GM04503 (cell line): ENCODE data around the gene SLC46A2.

Experiments used
- DNase-seq: peaks from one replicate; pipeline ENCODE4 v3.0.0-alpha.2; 2012; ENCODE audit warnings: low read depth

SLC46A2 gene

DNA sequence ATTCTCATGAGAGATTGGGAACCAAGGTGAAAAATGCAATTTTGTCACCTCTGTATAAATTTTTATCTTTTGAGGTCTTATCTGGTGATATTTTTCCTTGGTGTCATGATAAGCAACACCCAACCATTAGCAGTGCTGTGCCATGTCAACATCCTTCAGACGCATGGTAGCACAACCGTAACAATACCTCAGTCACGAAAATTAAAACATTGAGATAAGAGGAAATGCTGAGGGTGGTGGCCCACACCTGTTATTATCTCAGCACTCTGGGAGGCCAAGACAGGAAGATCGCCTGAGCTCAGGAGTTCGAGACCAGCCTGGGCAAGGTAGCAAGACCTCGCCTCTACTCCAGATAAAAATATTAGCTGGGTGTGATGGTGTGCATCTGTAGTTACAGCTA, 32.7 kb downstream of the SLC46A2 start:
- no peak for DNase-seq

- DNase-seq = no peak
Measured at GRCh38 chr9:112856843-112857242, 33.8 kb downstream of the SLC46A2 start.

DNA sequence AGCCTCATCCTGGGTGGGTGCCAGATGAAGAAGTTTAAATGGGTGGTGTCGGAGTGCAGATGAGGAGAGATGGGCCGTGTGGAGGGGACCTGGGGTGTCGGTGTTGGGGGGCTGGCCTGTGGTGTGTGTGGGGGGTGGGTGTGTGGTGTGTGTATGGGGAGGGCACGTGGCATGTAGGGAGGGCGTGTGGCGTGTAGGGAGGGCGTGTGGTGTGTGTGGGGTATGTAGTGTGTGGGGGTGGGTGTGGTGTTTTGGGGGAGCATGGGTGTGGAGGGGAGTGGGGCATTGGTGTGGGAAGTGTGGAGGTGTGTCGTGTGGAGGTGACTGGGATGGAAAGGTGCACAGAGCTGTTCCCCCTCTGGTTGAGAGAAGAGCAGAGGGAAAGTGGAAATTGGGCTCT, 34.5 kb downstream of the SLC46A2 start:
- no peak for DNase-seq

- no peak for DNase-seq
Measured at GRCh38 chr9:112854657-112855056, 36.0 kb downstream of the SLC46A2 start.

DNA sequence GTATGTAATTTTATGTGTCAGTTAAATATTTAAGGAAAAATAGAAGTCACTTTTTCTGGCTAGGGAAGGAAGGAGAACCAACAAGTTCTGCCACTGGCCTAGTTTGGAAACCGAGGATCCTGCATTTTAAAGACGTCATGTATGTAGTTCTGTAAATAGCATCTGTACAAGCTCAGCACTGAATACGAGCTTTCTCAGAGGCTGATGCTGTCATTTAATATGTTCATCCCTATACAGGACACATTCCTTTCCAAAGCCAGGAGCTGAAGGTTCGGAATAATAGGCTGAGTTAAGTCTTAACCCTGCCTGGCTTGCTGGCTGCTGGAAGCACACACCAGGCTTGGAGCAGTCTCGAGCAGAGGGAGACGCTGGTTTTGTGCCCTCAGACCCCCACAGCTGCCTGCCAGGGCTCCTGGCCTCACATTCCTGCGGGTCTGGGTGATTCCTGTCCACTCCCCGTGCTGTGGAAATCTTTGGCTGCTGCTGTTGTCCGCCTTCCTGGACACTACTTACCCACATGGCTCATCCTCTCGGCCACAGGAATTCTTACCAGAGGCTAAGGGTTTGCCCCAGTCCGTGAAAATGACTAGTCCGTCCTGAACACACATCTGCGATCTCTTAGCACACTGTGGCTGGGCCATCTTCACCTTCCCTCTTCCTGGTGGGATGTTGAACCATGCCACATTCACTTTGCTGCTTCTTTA, 36.6 kb downstream of the SLC46A2 start:
- DNase-seq = no peak

GRCh38 chr9:112852741-112853504, 37.8 kb downstream of the SLC46A2 start:
- DNase-seq = no peak

DNA sequence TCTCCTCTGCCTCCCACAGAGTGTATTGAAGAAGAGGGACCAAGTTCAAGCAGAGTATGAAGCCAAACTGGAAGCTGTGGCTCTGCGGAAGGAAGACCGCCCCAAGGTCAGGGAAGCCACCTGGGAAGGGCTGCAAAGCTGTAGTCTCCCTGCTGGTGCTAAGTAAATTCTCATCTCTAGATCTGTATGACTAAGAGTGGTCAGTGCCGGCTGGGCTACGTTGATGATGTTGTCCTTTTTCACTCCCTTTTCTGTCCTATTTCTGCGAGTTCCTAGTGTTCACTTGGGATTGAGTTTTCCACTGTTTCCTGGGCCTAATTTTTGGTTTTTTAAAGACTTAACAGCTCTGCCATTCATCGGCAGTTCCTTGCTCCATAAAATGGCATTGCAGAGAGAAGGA, 39.8 kb downstream of the SLC46A2 start:
- no peak for DNase-seq

DNA sequence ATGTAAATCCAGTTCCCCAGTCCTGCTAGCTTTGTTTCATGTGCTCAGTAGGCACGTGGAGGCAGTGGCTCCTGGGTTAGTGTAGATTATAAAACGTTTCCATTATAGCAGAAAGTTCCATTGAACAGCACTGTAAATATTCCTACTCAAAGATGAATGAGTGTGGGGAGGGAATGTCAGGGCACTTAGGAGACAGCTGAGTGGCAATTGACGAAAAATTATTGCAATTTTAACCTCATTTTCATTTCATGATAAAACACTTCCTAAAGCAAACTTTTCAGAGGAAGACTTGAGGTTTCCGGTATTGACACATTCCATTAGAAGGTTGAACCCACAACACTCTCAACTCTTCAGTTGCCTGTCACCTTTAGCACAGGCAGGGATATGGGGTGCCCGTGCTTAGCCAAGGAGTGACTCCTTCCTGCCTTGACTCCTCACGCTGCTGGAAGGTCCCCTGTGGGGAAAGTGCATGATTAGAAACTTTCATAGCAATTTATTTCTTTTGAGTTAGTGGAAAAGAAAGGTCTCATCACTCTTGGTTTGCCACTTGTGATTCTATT, 41.2 kb downstream of the SLC46A2 start:
- no peak for DNase-seq

DNA sequence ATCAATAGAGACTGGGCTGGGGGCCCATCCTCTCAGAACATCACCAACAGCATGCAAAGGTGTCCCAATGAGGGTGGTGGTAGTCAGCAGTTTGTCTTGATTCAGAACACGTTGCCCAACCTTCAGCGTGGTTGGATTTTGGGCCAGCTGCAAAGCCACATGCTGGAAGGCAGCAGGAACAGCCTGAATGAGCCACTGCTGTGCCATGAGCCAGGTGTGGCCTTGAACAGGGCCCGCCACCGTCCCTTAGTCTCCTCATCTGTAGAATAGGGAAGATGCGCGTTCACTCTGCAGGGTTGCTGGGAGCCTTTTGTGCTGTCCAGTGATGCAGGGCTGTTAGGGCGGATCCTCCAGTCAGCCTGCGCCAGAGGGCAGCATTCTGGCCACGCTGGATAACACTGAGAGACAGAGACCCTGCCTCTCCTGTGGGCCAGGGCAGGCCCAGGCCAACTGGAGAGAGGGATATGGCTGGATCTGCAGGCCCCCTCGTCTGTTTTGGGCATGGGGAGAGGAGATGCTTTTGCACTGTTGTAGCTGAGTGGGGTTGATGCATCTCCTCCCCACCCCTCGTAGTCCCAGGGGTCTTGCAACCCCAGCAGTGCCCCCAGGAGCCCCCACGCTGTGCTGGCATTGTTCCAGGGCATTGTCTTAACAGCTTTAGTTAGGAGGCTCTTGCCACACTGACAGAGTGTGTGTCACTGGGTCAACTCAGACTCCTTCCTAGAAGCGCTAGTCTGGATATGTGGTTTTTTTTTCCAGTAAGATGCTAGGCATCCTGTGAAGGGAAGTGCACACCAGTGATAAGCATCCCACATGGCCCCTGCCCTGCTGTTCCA, 42.1 kb downstream of the SLC46A2 start:
- DNase-seq = no peak

DNA sequence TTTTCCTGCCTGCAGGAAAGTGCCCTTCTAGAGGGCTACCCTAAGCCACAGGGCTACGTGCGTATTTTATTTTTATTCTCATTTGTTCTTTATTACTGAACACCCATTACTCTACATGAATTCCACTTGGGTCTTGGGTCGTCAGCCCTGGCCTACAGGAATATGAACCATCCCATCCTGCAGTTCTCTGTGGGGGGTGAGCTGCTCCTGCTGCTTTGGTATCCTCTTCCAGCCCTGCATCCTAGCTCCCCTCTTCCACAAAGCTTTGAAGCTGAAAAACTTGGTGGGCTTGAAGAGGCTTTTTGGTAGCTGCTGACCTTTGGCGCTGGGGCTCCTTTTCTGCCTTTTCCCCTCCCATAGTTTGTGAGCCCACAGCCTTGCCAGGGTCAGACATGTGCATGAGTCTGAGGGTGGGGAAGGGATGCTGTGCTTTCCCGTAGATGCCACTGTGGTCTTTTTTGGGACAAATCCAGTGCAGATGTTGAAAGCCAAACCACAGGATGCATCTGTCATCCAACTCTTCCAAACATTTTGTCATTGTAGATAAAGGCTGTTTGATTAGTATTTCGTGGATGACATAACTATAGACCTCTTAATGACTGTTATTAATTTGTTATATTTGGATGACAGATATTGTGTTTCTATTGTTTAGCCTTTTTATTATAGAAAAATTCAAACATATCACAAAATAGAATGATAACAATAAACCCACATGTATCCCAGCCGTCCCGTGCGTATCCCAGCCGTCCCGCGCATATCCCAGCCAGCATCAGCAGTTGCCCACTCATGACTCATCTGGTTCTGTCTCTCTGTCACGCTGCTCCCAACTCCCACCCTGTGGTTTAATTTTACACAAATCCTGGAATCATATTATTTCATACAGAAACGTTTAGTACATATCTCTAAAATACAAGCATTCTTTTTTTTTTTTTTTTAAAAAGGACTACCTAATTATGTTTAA, 43.9 kb downstream of the SLC46A2 start:
- DNase-seq = peak; percentile 10

- no peak for DNase-seq
Measured at GRCh38 chr9:112844771-112845542, 45.7 kb downstream of the SLC46A2 start.

GRCh38 chr9:112842555-112842954, 48.1 kb downstream of the SLC46A2 start:
- no peak for DNase-seq

- no peak for DNase-seq
Measured at GRCh38 chr9:112841261-112841660, 49.4 kb downstream of the SLC46A2 start.

DNA sequence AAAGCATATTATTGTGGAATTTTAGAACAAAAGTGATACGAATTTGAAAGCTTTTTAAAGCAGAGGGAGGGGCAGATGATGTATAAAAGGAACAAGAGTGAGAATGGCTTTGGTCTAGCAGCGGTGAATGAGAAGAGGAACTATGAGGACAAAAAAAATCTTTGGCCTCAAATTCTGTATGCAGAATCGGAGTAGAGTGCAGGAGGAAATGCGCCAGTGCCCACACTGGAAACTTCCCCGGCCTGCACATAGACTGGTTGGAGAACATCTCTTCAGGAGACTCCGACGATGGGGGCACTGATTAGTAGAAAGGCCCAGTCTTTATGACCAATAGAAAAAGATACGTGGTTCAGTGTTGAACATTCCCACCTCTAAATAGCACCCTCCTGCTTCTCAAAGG, 51.3 kb downstream of the SLC46A2 start:
- no peak for DNase-seq

- no peak for DNase-seq
Measured at GRCh38 chr9:112838342-112838741, 52.3 kb downstream of the SLC46A2 start.

DNA sequence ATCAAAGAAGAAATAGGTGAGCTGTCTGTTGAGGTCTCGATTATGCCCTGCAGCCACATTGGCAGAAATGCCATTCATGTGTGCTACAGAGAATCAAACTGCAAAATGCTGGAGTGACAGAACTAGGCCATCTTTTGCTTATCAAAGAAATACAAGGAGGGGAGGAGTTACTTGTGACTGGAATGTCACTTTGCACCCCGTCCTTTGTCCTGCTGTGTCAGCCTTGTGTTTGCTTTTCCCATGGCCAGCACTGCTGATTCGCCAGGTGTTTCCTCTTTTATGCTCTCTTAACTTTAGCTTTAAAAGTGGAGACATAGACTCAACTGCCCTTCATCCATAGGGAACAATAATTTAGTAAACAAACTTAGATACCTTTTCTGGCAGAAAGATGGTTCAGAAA, 54.3 kb downstream of the SLC46A2 start:
- DNase-seq = no peak

- no peak for DNase-seq
Measured at GRCh38 chr9:112833081-112833480, 57.6 kb downstream of the SLC46A2 start.

DNA sequence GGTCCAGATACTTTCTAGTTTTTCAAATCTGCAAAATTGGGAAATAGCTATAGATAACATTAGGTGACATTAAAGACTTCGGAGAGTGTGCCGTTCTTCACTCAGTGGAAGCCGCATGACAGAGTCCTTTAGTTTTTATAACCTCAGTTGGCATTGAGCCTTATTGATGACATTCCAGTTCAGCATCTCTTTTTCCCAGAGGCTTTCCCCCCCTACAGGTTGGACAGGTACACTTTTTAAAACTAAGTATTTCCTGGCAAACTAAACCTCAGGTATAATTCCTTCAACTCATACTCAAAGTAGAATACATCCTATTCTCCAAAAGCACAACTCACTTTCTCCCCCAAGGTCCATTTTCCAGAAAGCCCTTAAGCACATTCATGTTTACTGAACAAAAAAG, 58.7 kb downstream of the SLC46A2 start:
- no peak for DNase-seq

- no peak for DNase-seq
Measured at GRCh38 chr9:112831281-112831851, 59.3 kb downstream of the SLC46A2 start.
